Measurements from ENCODE around the gene DGLUCY.

DGLUCY gene

GRCh38 chr14:91230397-91231035 lies 116.6 kb downstream of the DGLUCY start:
- Mint-ChIP-seq H3K36me3 (ENCODE audit: low read depth) (peaks cover 59% of the 10 kb centered on the region), H3K4me3 (peak overlapping the region; percentile 81), H3K4me1 (ENCODE audit: low read depth) (peaks cover 74% of the 10 kb centered on the region), H3K27me3 (ENCODE audit: low read depth) (no peaks in the 10 kb centered on the region), H3K27ac (peak overlapping the region; percentile 97), H3K9me3 (peaks cover 10% of the 10 kb centered on the region)

DNA sequence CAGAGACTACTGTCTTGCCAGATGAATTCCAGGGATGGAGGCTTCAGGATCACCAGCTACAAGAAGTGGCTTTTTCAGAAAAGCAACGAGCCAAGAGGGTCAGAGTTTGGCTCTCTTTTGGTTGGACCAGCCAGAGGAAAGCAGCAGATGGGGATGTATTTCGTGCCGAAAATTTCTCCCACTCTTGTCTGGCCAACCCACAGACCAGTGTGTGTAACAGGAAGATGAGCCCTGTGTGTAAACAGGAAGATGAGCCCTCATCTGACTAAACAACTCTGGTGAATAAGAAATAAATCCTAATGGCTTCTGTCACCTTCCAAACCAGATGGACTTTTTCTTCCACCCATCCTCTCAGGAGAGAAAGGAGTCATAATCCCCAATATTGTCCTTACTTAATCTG lies 117.6 kb downstream of the DGLUCY start:
- H3K4me3 Mint-ChIP-seq = peak overlapping the region; percentile 81
- no peaks in the 10 kb centered on the region for H3K27me3 Mint-ChIP-seq (ENCODE audit: low read depth)
- peak overlapping the region; percentile 97 for H3K27ac Mint-ChIP-seq
- H3K36me3 Mint-ChIP-seq (ENCODE audit: low read depth) = peaks cover 60% of the 10 kb centered on the region
- H3K9me3 Mint-ChIP-seq = peaks cover 10% of the 10 kb centered on the region
- H3K4me1 Mint-ChIP-seq (ENCODE audit: low read depth) = peaks cover 71% of the 10 kb centered on the region

- H3K27ac Mint-ChIP-seq = peak overlapping the region; percentile 97
- peaks cover 65% of the 10 kb centered on the region for H3K4me1 Mint-ChIP-seq (ENCODE audit: low read depth)
- peak overlapping the region; percentile 81 for H3K4me3 Mint-ChIP-seq
- peaks cover 10% of the 10 kb centered on the region for H3K9me3 Mint-ChIP-seq
- no peaks in the 10 kb centered on the region for H3K27me3 Mint-ChIP-seq (ENCODE audit: low read depth)
- H3K36me3 Mint-ChIP-seq (ENCODE audit: low read depth) = peaks cover 58% of the 10 kb centered on the region
Observed at GRCh38 chr14:91232052-91232451, 118.2 kb downstream of the DGLUCY start.

- peaks cover 63% of the 10 kb centered on the region for H3K4me1 Mint-ChIP-seq (ENCODE audit: low read depth)
- peak overlapping the region; percentile 97 for H3K27ac Mint-ChIP-seq
- peaks cover 62% of the 10 kb centered on the region for H3K36me3 Mint-ChIP-seq (ENCODE audit: low read depth)
- peaks cover 10% of the 10 kb centered on the region for H3K9me3 Mint-ChIP-seq
- H3K27me3 Mint-ChIP-seq (ENCODE audit: low read depth) = no peaks in the 10 kb centered on the region
- H3K4me3 Mint-ChIP-seq = peak overlapping the region; percentile 32
Observed at GRCh38 chr14:91232603-91233002, 118.7 kb downstream of the DGLUCY start.

- H3K36me3 Mint-ChIP-seq (ENCODE audit: low read depth) = peaks cover 74% of the 10 kb centered on the region
- no peaks in the 10 kb centered on the region for H3K27me3 Mint-ChIP-seq (ENCODE audit: low read depth)
- no peak overlapping the region for H3K4me3 Mint-ChIP-seq
- peaks cover 10% of the 10 kb centered on the region for H3K9me3 Mint-ChIP-seq
- H3K27ac Mint-ChIP-seq = peak overlapping the region; percentile 15
- H3K4me1 Mint-ChIP-seq (ENCODE audit: low read depth) = peaks cover 64% of the 10 kb centered on the region
Observed at GRCh38 chr14:91233936-91234790, 120.3 kb downstream of the DGLUCY start.

DNA sequence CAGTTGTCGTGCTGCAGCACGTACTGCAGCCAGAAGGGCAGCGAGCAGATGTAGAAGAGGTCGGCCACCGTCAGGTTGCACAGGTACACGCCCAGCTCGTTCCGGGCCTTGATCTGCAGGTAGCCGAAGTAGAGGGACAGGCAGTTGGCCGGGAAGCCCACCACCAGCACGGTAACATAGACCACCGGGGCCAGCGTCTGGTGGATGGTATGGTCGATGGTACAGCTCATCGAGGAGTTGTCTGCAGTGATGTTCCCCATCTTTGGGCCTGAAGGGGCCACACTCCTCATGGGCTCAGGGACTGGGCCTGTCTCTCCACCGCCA lies 120.9 kb downstream of the DGLUCY start:
- H3K9me3 Mint-ChIP-seq = peaks cover 10% of the 10 kb centered on the region
- H3K36me3 Mint-ChIP-seq (ENCODE audit: low read depth) = peaks cover 79% of the 10 kb centered on the region
- no peak overlapping the region for H3K4me3 Mint-ChIP-seq
- peak overlapping the region; percentile 15 for H3K27ac Mint-ChIP-seq
- H3K27me3 Mint-ChIP-seq (ENCODE audit: low read depth) = no peaks in the 10 kb centered on the region
- peaks cover 63% of the 10 kb centered on the region for H3K4me1 Mint-ChIP-seq (ENCODE audit: low read depth)

DNA sequence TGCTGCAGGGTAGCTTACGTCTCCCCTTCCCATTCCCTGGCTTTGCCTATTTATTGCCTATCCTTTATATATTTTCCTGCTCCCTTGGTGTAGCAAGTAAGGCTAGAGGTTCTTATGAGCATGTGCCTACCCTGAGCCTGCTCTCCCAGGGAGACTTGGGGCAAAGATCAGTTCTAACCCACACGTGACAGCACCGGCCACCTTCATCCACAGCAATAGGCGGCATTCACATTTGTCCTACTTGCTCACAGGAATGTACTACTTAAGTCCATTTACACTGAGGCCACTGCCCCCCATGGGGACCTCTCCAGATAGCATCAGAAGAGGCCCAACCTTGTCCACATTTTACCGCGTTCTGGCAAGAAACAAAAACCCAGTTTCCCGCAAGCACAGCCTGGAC lies 122.0 kb downstream of the DGLUCY start:
- H3K27ac Mint-ChIP-seq = peak overlapping the region; percentile 43
- peaks cover 6% of the 10 kb centered on the region for H3K9me3 Mint-ChIP-seq
- H3K4me3 Mint-ChIP-seq = no peak overlapping the region
- peaks cover 77% of the 10 kb centered on the region for H3K36me3 Mint-ChIP-seq (ENCODE audit: low read depth)
- H3K4me1 Mint-ChIP-seq (ENCODE audit: low read depth) = peaks cover 62% of the 10 kb centered on the region
- H3K27me3 Mint-ChIP-seq (ENCODE audit: low read depth) = no peaks in the 10 kb centered on the region

- peaks cover 58% of the 10 kb centered on the region for H3K4me1 Mint-ChIP-seq (ENCODE audit: low read depth)
- no peak overlapping the region for H3K4me3 Mint-ChIP-seq
- H3K9me3 Mint-ChIP-seq = no peaks in the 10 kb centered on the region
- no peaks in the 10 kb centered on the region for H3K27me3 Mint-ChIP-seq (ENCODE audit: low read depth)
- H3K27ac Mint-ChIP-seq = peak overlapping the region; percentile 18
- peaks cover 78% of the 10 kb centered on the region for H3K36me3 Mint-ChIP-seq (ENCODE audit: low read depth)
Observed at GRCh38 chr14:91237219-91237618, 123.3 kb downstream of the DGLUCY start.

GRCh38 chr14:91238085-91238484 lies 124.2 kb downstream of the DGLUCY start:
- Mint-ChIP-seq H3K27ac (peak overlapping the region; percentile 78), H3K9me3 (no peaks in the 10 kb centered on the region), H3K4me1 (ENCODE audit: low read depth) (peaks cover 58% of the 10 kb centered on the region), H3K36me3 (ENCODE audit: low read depth) (peaks cover 78% of the 10 kb centered on the region), H3K4me3 (no peak overlapping the region), H3K27me3 (ENCODE audit: low read depth) (no peaks in the 10 kb centered on the region)

GRCh38 chr14:91238661-91239060 lies 124.8 kb downstream of the DGLUCY start:
- peak overlapping the region; percentile 78 for H3K27ac Mint-ChIP-seq
- H3K4me1 Mint-ChIP-seq (ENCODE audit: low read depth) = peaks cover 62% of the 10 kb centered on the region
- H3K4me3 Mint-ChIP-seq = peak overlapping the region; percentile 40
- H3K9me3 Mint-ChIP-seq = no peaks in the 10 kb centered on the region
- no peaks in the 10 kb centered on the region for H3K27me3 Mint-ChIP-seq (ENCODE audit: low read depth)
- H3K36me3 Mint-ChIP-seq (ENCODE audit: low read depth) = peaks cover 78% of the 10 kb centered on the region

GRCh38 chr14:91241863-91242262 lies 128.0 kb downstream of the DGLUCY start:
- H3K36me3 Mint-ChIP-seq (ENCODE audit: low read depth) = peaks cover 76% of the 10 kb centered on the region
- peaks cover 75% of the 10 kb centered on the region for H3K4me1 Mint-ChIP-seq (ENCODE audit: low read depth)
- no peaks in the 10 kb centered on the region for H3K9me3 Mint-ChIP-seq
- H3K27ac Mint-ChIP-seq = peak overlapping the region; percentile 89
- peak overlapping the region; percentile 90 for H3K4me3 Mint-ChIP-seq
- no peaks in the 10 kb centered on the region for H3K27me3 Mint-ChIP-seq (ENCODE audit: low read depth)

GRCh38 chr14:91242635-91243034 lies 128.8 kb downstream of the DGLUCY start:
- peaks cover 4% of the 10 kb centered on the region for H3K9me3 Mint-ChIP-seq
- H3K4me1 Mint-ChIP-seq (ENCODE audit: low read depth) = peaks cover 78% of the 10 kb centered on the region
- H3K27ac Mint-ChIP-seq = peak overlapping the region; percentile 89
- peaks cover 76% of the 10 kb centered on the region for H3K36me3 Mint-ChIP-seq (ENCODE audit: low read depth)
- H3K27me3 Mint-ChIP-seq (ENCODE audit: low read depth) = no peaks in the 10 kb centered on the region
- H3K4me3 Mint-ChIP-seq = peak overlapping the region; percentile 90

DNA sequence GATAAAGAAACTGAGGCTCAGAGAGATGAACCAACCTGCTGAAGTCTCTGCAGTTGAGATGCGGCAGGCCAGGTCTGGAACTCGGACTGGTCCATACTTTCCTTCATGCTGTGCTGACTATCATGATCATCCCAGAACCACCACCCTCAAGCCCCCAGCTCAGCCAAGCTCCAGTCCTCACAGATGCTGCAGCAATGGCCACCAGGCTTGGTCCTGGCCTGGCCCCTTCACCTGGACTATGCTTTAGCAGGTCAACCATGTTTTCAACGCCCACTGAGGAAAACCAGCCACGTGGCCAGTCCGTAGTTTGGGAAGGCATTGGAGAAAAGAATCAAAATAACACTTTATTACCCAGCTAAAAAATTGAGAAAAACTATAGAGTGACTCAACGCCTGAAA lies 129.2 kb downstream of the DGLUCY start:
- Mint-ChIP-seq H3K27ac (peak overlapping the region; percentile 89), H3K4me3 (peak overlapping the region; percentile 90), H3K36me3 (ENCODE audit: low read depth) (peaks cover 76% of the 10 kb centered on the region), H3K4me1 (ENCODE audit: low read depth) (peaks cover 78% of the 10 kb centered on the region), H3K9me3 (peaks cover 4% of the 10 kb centered on the region), H3K27me3 (ENCODE audit: low read depth) (no peaks in the 10 kb centered on the region)

DNA sequence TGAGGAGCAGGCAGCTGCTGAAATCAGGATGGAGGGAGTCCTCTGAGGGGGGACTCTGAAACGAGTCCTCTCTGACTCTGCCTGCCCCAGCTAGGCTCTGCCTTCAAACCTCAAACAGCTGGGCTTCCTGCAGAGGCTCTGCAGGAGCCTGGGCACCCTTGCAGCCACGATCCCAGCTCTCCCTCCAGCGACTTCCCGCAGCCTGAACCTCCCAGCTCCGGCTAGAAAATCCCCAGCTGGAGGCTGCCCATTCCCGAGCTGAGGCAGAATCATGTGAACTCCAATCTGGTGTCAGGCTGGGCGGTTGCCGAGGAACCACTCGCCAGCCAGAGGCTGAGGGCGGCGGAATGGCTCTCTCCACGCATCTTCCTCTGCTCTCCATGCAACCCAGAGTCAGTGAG lies 130.6 kb downstream of the DGLUCY start, which contains the start of gene GPR68:
TSS of gene GPR68 (minus strand) at position 204 of the 401 bp plus-strand sequence. CDS start 9,654 bp downstream, outside the sequence.
- Mint-ChIP-seq H3K9me3 (peaks cover 4% of the 10 kb centered on the region), H3K4me1 (ENCODE audit: low read depth) (peaks cover 73% of the 10 kb centered on the region), H3K36me3 (ENCODE audit: low read depth) (peaks cover 69% of the 10 kb centered on the region), H3K27ac (peak within 1 kb of the TSS; percentile 89), H3K4me3 (peak within 1 kb of the TSS; percentile 90), H3K27me3 (ENCODE audit: low read depth) (no peaks in the 10 kb centered on the region)

- peak overlapping the region; percentile 89 for H3K27ac Mint-ChIP-seq
- H3K27me3 Mint-ChIP-seq (ENCODE audit: low read depth) = no peaks in the 10 kb centered on the region
- peaks cover 73% of the 10 kb centered on the region for H3K4me1 Mint-ChIP-seq (ENCODE audit: low read depth)
- peak overlapping the region; percentile 90 for H3K4me3 Mint-ChIP-seq
- peaks cover 4% of the 10 kb centered on the region for H3K9me3 Mint-ChIP-seq
- H3K36me3 Mint-ChIP-seq (ENCODE audit: low read depth) = peaks cover 67% of the 10 kb centered on the region
Observed at GRCh38 chr14:91245029-91245428, 131.2 kb downstream of the DGLUCY start.
